GM18867 (cell line): Measurements from ENCODE around the gene FZD1.
A peak's percentile ranks its signal among the peaks of the same experiment; 100 is the strongest.

ENCODE experiments used
- ATAC-seq: cut with Tn5 transposase; IDR thresholded peaks from one replicate; pipeline ENCODE4 v1.9.1; 2021; ENCODE audit warnings: mild to moderate bottlenecking, moderate library complexity; ENCODE audit not compliant: unreplicated experiment

FZD1 gene

GRCh38 chr7:91264046-91264923 is at the start of gene FZD1:
Gene FZD1 (plus strand): TSS chr7:91264433. CDS start chr7:91264881, 448 bp downstream.
- ATAC-seq, result peak; percentile 93

GRCh38 chr7:91226411-91226810 is 37.8 kb upstream of the FZD1 start:
- no peak for ATAC-seq

GRCh38 chr7:91228327-91228726 is 35.9 kb upstream of the FZD1 start:
- no peak for ATAC-seq

GRCh38 chr7:91228927-91229558 is 35.2 kb upstream of the FZD1 start:
- ATAC-seq, result no peak

GRCh38 chr7:91230100-91230499 is 34.1 kb upstream of the FZD1 start:
- ATAC-seq, result no peak

- no peak for ATAC-seq
Observed at GRCh38 chr7:91230503-91230902, 33.7 kb upstream of the FZD1 start.

GRCh38 chr7:91233212-91233611 is 31.0 kb upstream of the FZD1 start:
- ATAC-seq, result no peak

GRCh38 chr7:91235211-91235832 is 28.9 kb upstream of the FZD1 start:
- ATAC-seq, result no peak

GRCh38 chr7:91239171-91239604 is 25.0 kb upstream of the FZD1 start:
- no peak for ATAC-seq

GRCh38 chr7:91239772-91240171 is 24.5 kb upstream of the FZD1 start:
- no peak for ATAC-seq

GRCh38 chr7:91240376-91240941 is 23.8 kb upstream of the FZD1 start:
- ATAC-seq, result no peak

- ATAC-seq, result no peak
Observed at GRCh38 chr7:91242097-91242844, 22.0 kb upstream of the FZD1 start.

- ATAC-seq, result no peak
Observed at GRCh38 chr7:91243591-91244301, 20.5 kb upstream of the FZD1 start.

GRCh38 chr7:91247500-91247899 is 16.7 kb upstream of the FZD1 start:
- no peak for ATAC-seq

GRCh38 chr7:91248996-91249395 is 15.2 kb upstream of the FZD1 start:
- ATAC-seq, result no peak

- no peak for ATAC-seq
Observed at GRCh38 chr7:91249506-91250233, 14.6 kb upstream of the FZD1 start.

GRCh38 chr7:91250706-91251105 is 13.5 kb upstream of the FZD1 start:
- ATAC-seq, result no peak

- ATAC-seq, result no peak
Observed at GRCh38 chr7:91251877-91252276, 12.4 kb upstream of the FZD1 start.

- ATAC-seq, result no peak
Observed at GRCh38 chr7:91263384-91264045, 718 bp upstream of the FZD1 start.
